Measurements from ENCODE around the gene NELFA. TPM values are rescaled to one million over a fixed set of nuclear protein-coding genes. Genes with fewer than 3 reads are reported as not detected.

NELFA gene
- total RNA-seq, 1 experiment from 2014 or later, result 55.0 TPM

DNA sequence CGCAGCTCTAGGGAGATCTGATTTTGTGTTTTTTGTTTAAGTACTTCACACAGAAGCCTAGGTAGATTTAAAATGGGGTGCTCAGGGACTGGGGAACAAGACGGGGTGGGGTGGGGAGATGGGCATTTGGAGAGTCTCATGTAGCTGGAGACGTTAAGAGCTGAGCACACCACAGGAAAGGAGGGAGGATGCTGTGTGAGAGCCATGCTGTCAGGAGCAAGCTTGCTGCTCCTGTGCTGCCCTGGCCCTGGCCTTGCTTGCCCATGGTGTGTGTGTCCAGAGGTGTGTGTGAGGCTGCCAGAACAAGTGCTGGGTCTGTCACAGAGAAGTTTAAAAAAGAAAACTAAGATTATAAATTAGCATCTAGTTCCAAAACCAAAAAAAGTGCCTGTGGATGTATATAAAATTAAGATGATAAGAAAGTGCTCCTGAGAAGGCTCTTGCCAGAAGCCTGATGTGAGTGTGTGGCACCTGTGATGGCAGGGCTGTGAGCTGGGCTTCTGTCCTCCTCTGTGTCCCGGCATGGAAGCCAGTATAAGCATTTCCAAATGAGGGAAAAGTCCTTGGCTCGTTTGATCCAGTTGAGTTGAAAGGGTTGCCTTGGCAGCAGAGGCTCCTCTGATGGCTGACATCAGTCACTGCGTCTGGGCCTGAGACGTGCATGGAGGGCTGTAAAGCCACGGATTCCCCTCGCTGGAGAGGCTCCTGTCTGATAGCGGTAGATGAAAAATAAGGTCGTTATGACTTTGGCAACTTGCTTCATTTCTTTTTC is 63.5 kb downstream of the NELFA start:
- no peak overlapping the region for H2AFZ ChIP-seq (ENCODE audit: low read length)
- no peaks in the 10 kb centered on the region for H3K4me1 ChIP-seq (ENCODE audit: insufficient read depth, low read length)
- no peak overlapping the region for H3K4me2 ChIP-seq (ENCODE audit: insufficient read depth, insufficient read length, low read length)
- H4K8ac ChIP-seq (replicated peaks; ENCODE audit: insufficient read length, low read depth, low read length), result no peak overlapping the region
- no peak overlapping the region for H3K4ac ChIP-seq (ENCODE audit: low read depth, low read length)
- no CpG with 5 or more reads among the region's 11 CpGs for WGBS (ENCODE audit: extremely low coverage, insufficient read length, low lambda C conversion rate)
- H2BK20ac ChIP-seq (ENCODE audit: low read depth, low read length, poor library complexity, severe bottlenecking), result no peak overlapping the region
- H2AK5ac ChIP-seq (ENCODE audit: insufficient read length, low read length), result no peak overlapping the region
- no peak overlapping the region for H3T11ph ChIP-seq (ENCODE audit: low read length)
- Mint-ChIP-seq H3K36me3 (ENCODE audit: insufficient read depth in 1 of 3, low read depth in 3 of 3) (peaks cover 15 to 48% (median 32%) of the 10 kb centered on the region in 3 experiments; a peak in 6 of 7 replicates), H3K27ac (peak overlapping the region in 1 of 3 experiments; percentile 86; a peak in 2 of 7 replicates), H3K4me3 (no peak overlapping the region), H3K27me3 (ENCODE audit: low read depth) (no peaks in the 10 kb centered on the region), H3K4me1 (no peaks in the 10 kb centered on the region), H3K9me3 (no peaks in the 10 kb centered on the region)
- no peak overlapping the region for H2BK12ac ChIP-seq (ENCODE audit: insufficient read length, low read depth, low read length)
- H3K9me3 ChIP-seq (ENCODE audit: control insufficient read depth, low read depth, low read length), result no peaks in the 10 kb centered on the region
- TF ChIP-seq, protein P1, sequence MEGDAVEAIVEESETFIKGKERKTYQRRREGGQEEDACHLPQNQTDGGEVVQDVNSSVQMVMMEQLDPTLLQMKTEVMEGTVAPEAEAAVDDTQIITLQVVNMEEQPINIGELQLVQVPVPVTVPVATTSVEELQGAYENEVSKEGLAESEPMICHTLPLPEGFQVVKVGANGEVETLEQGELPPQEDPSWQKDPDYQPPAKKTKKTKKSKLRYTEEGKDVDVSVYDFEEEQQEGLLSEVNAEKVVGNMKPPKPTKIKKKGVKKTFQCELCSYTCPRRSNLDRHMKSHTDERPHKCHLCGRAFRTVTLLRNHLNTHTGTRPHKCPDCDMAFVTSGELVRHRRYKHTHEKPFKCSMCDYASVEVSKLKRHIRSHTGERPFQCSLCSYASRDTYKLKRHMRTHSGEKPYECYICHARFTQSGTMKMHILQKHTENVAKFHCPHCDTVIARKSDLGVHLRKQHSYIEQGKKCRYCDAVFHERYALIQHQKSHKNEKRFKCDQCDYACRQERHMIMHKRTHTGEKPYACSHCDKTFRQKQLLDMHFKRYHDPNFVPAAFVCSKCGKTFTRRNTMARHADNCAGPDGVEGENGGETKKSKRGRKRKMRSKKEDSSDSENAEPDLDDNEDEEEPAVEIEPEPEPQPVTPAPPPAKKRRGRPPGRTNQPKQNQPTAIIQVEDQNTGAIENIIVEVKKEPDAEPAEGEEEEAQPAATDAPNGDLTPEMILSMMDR (conservative IDR thresholded peaks at IDR 0.05), result no peak
- no peak overlapping the region for H2BK120ac ChIP-seq (ENCODE audit: low read depth, low read length, poor library complexity, severe bottlenecking)
- no peak overlapping the region for H3K56ac ChIP-seq (ENCODE audit: insufficient read length, low read depth, low read length)
- H3K79me1 ChIP-seq (ENCODE audit: insufficient read depth, low read depth, low read length, poor library complexity, severe bottlenecking), result no peaks in the 10 kb centered on the region
- no peak overlapping the region for H2BK5ac ChIP-seq (ENCODE audit: insufficient read length, low read length)
- H2BK15ac ChIP-seq (ENCODE audit: low read depth, low read length), result no peak overlapping the region
- no peaks in the 10 kb centered on the region for H4K20me1 ChIP-seq (ENCODE audit: control insufficient read depth, insufficient read depth, insufficient read length)
- no peak overlapping the region for H3K18ac ChIP-seq (ENCODE audit: insufficient read length, low read depth, low read length)
- H3K79me2 ChIP-seq (ENCODE audit: insufficient read depth, low read length), result no peaks in the 10 kb centered on the region
- no peak overlapping the region for H3K14ac ChIP-seq (ENCODE audit: insufficient read depth, low read length)
- H4K91ac ChIP-seq (ENCODE audit: insufficient read length, low read depth, low read length), result no peak overlapping the region
- no peak for DNase-seq
- H3K23ac ChIP-seq (ENCODE audit: insufficient read length, low read depth, low read length), result no peak overlapping the region
- no peak overlapping the region for H4K5ac ChIP-seq (ENCODE audit: insufficient read length, low read depth, low read length)
- H3K9ac ChIP-seq (ENCODE audit: extremely low read depth, insufficient read length, low read length), result no peak overlapping the region
- H3K23me2 ChIP-seq (ENCODE audit: insufficient read length, low read depth, low read length, poor library complexity, severe bottlenecking), result no peaks in the 10 kb centered on the region
- no peak overlapping the region for H3K27ac ChIP-seq (ENCODE audit: insufficient read length, low read depth, low read length)
- H3K27me3 ChIP-seq (ENCODE audit: insufficient read depth, low read length), result no peaks in the 10 kb centered on the region

Data from H9 (cell line).